HCT116 (cell line): ENCODE measurements around the gene FAM170B. TPM values are rescaled to one million over a fixed set of nuclear protein-coding genes. Genes with fewer than 3 reads are reported as not detected.

ENCODE experiments used
- ATAC-seq: fragments of 200-7000 bp; cut with Tn5 transposase; 2 replicates; pipeline ENCODE4 v1.9.1; 2020; ENCODE audit warnings: mild to moderate bottlenecking, moderate library complexity
- BruUV-seq: library from RNA; stranded (reverse); fragments of 400-500 nt; replicated peaks from 2 replicates; lab custom pipeline; 2021; lab: Mats Ljungman, UMichigan
- CTCF ChIA-PET: fragments of 300-600 bp; sonication (Branson Sonifier 250); formaldehyde crosslinking; loops from one replicate; lab custom pipeline; 2021; ENCODE audit warnings: antibody characterized with exemption; lab: Charles Lee
- POLR2A ChIA-PET: fragments of 300-600, 350-600 bp; sonication (Branson Sonifier 250); formaldehyde crosslinking; loops from one replicate; lab custom pipeline; 2021; ENCODE audit warnings: antibody characterized with exemption; lab: Charles Lee
- RAD21 ChIA-PET, 2 experiments: fragments of 300-600 bp; sonication (Branson Sonifier 250); formaldehyde crosslinking; loops; one replicate each; lab custom pipeline; 2023; ENCODE audit warnings: low total read pairs in 2 of 2; ENCODE audit not compliant: uncharacterized antibody in 2 of 2, unreplicated experiment in 2 of 2, low non-redundant PET in 1 of 2; lab: Charles Lee
- DNase-seq: peaks from one replicate; pipeline ENCODE4 v3.0.0-alpha.2; 2010; ENCODE audit warnings: low read depth, low spot score
- H2AFZ ChIP-seq: fragments of 200-600 bp; shearing (Covaris generic), sonication (generic); 2 replicates; pipeline ENCODE4 v1.6.1; 2017; ENCODE audit warnings: low read depth, mixed run types, mixed read lengths, antibody characterized with exemption, low read length; ENCODE audit not compliant: poor library complexity, severe bottlenecking
- H3K27ac ChIP-seq: 2 replicates; pipeline ENCODE4 v1.5.1; 2012; ENCODE audit warnings: low read depth, low read length
- H3K27me3 ChIP-seq: fragments of 200-600 bp; sonication (generic); 2 replicates; pipeline ENCODE4 v1.6.1; 2016; ENCODE audit warnings: mixed run types, low read length, mixed read lengths; ENCODE audit not compliant: insufficient read depth
- H3K36me3 ChIP-seq, 2 experiments: fragments of 200-500 bp in 1 of 2; fragments of 200-600 bp in 1 of 2; sonication (Bioruptor generic) in 1 of 2; sonication (generic) in 1 of 2; 2 replicates each; pipeline versions ENCODE4 v1.5.1 to v1.6.1; 2014 to 2016; ENCODE audit warnings: low read length in 2 of 2, inconsistent platforms in 1 of 2, mixed read lengths in 1 of 2, mixed run types in 1 of 2; ENCODE audit not compliant: insufficient read depth in 2 of 2, control insufficient read depth in 1 of 2
- H3K4me1 ChIP-seq, 2 experiments: fragments of 200-600 bp in 1 of 2; sonication (generic) in 1 of 2; 2 replicates each; pipeline versions ENCODE4 v1.5.1 to v1.6.1; 2012 to 2017; ENCODE audit warnings: low read length in 2 of 2, inconsistent platforms in 1 of 2, mild to moderate bottlenecking in 1 of 2, mixed read lengths in 1 of 2, mixed run types in 1 of 2, moderate library complexity in 1 of 2; ENCODE audit not compliant: insufficient read depth in 2 of 2, control insufficient read depth in 1 of 2
- H3K4me2 ChIP-seq: fragments of 200-600 bp; sonication (generic); 2 replicates; pipeline ENCODE4 v1.6.1; 2017; ENCODE audit warnings: mixed run types, low read length, mixed read lengths
- H3K4me3 ChIP-seq, 2 experiments: fragments of 200-600 bp in 1 of 2; sonication (generic) in 1 of 2; replicated peaks in 1 of 2; 2 replicates each; pipeline ENCODE4 v1.5.1; 2011 to 2016; ENCODE audit warnings: low read length in 2 of 2, control low read depth in 1 of 2, low read depth in 1 of 2, mild to moderate bottlenecking in 1 of 2, mixed read lengths in 1 of 2, mixed run types in 1 of 2
- H3K79me2 ChIP-seq: fragments of 200-600 bp; sonication (generic); 2 replicates; pipeline ENCODE4 v1.6.1; 2017; ENCODE audit warnings: mild to moderate bottlenecking, mixed run types, low read length, moderate library complexity, mixed read lengths; ENCODE audit not compliant: insufficient read depth
- H3K9ac ChIP-seq: fragments of 200-600 bp; sonication (generic); 2 replicates; pipeline ENCODE4 v1.6.1; 2016; ENCODE audit warnings: low read length, mixed read lengths
- H3K9me2 ChIP-seq: fragments of 200-600 bp; sonication (generic), shearing (Covaris generic); 2 replicates; pipeline ENCODE4 v1.6.1; 2017; ENCODE audit warnings: mixed run types, mild to moderate bottlenecking, moderate library complexity; ENCODE audit not compliant: insufficient read depth
- H3K9me3 ChIP-seq, 2 experiments: fragments of 200-500 bp in 1 of 2; fragments of 200-600 bp in 1 of 2; sonication (Bioruptor generic) in 1 of 2; sonication (generic) in 1 of 2; 2 replicates each; pipeline ENCODE4 v1.6.1; 2014 to 2017; ENCODE audit warnings: low read length in 2 of 2, mixed read lengths in 2 of 2, inconsistent platforms in 1 of 2, low read depth in 1 of 2, mild to moderate bottlenecking in 1 of 2, mixed run types in 1 of 2, moderate library complexity in 1 of 2; ENCODE audit not compliant: control insufficient read depth in 1 of 2, insufficient read depth in 1 of 2
- H4K20me1 ChIP-seq: fragments of 200-600 bp; sonication (generic), shearing (Covaris generic); 2 replicates; pipeline ENCODE4 v1.6.1; 2017; ENCODE audit warnings: mixed run types, mild to moderate bottlenecking, moderate library complexity; ENCODE audit not compliant: insufficient read depth
- CBX3 ChIP-seq: IDR thresholded peaks from 2 replicates; pipeline ENCODE4 v1.6.1; 2012; ENCODE audit warnings: low read depth
- EGR1 ChIP-seq: IDR thresholded peaks from 2 replicates; pipeline ENCODE4 v1.6.1; 2012; ENCODE audit warnings: low read depth
- EZH2 ChIP-seq: fragments of 200-600 bp; sonication (generic); IDR thresholded peaks from 2 replicates; pipeline ENCODE4 v1.6.1; 2017; ENCODE audit warnings: antibody characterized with exemption, mixed run types
- EZH2phosphoT487 ChIP-seq: fragments of 200-600 bp; IDR thresholded peaks from 2 replicates; pipeline ENCODE4 v1.6.1; 2018; ENCODE audit warnings: antibody characterized with exemption, borderline replicate concordance
- FOSL1 ChIP-seq: IDR thresholded peaks from 2 replicates; pipeline ENCODE4 v1.6.1; 2012; ENCODE audit warnings: low read depth
- JUND ChIP-seq: IDR thresholded peaks from 2 replicates; pipeline ENCODE4 v1.6.1; 2012
- POLR2A ChIP-seq: IDR thresholded peaks from 2 replicates; pipeline ENCODE4 v1.7.0; 2011; ENCODE audit warnings: borderline replicate concordance; ENCODE audit not compliant: insufficient read depth, insufficient read length; ENCODE audit errors: extremely low read depth
- POLR2AphosphoS5 ChIP-seq: IDR thresholded peaks from 2 replicates; pipeline ENCODE4 v1.6.1; 2011; ENCODE audit warnings: mild to moderate bottlenecking, low read depth, low read length, moderate library complexity
- SP1 ChIP-seq: IDR thresholded peaks from 2 replicates; pipeline ENCODE4 v1.6.1; 2012; ENCODE audit warnings: low read depth
- ZFX ChIP-seq: fragments of 450-650 bp; IDR thresholded peaks from 2 replicates; pipeline ENCODE4 v1.6.1; 2017
- intact Hi-C: fragments of 100-400 bp; cut with micrococcal nuclease; formaldehyde crosslinking; loops from 2 replicates; pipeline ENCODE4 v1.10.0; 2022
- total RNA-seq: library from RNA; stranded (reverse); gene quantifications from one replicate; pipeline ENCODE4 v1.2.1, GENCODE V29; 2021; ENCODE audit not compliant: unreplicated experiment
- TF ChIP-seq, protein P1 (sequence below): IDR thresholded peaks from 2 replicates; pipeline ENCODE4 v1.6.1; 2012
- TF ChIP-seq, protein P2 (sequence below): IDR thresholded peaks from 2 replicates; pipeline ENCODE4 v1.6.1; 2012
- TF ChIP-seq, protein P3 (sequence below): IDR thresholded peaks from 2 replicates; pipeline ENCODE4 v1.6.1; 2012; ENCODE audit warnings: low read depth
- TF ChIP-seq, protein P4 (sequence below): IDR thresholded peaks from 2 replicates; pipeline ENCODE4 v1.6.1; 2011; ENCODE audit warnings: mild to moderate bottlenecking, low read length, moderate library complexity; ENCODE audit not compliant: insufficient replicate concordance; ENCODE audit errors: extremely low read depth

Gene FAM170B
- total RNA-seq, 1 experiment from 2014 or later: not detected

DNA sequence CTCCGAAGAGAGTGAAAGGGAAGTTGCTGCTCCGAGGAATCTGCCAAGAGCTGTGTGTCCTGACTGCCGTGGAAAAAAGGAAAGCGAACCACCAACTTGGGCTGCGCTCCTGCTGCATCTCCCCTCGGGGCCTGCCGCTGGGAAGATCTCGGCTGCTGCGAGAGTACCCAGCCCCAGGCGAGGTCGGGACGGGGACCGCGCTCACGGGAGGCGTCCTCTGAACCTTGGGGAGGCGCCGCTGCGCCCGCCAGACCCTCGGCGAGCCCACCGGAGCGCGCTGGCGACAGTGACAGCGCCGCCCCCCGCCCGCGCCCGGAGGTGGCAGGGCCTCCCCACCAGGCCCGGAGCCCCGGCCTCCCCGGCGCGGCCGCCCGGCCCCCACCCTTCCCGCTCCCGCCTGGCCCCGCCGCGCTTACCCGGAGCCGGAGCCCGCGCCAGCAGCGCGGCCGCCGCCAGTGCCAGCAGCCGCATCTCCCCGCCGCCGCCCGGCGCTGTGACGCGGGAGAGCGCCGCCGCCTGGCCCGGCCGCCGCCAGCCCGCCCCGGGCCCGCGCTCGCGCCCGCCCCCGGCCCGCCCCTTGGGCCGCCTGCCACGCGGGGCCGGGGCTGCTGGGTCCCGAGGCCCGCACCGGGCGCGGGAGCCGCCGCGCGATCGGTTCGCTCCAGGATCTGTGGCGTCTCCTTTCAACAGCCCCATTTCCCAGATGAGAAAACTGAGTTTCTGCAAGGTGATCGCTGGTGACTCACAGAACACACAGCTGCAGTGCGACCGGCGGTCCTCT, 18.6 kb downstream of the FAM170B start, which contains the start of gene VSTM4:
Gene VSTM4, minus strand, starts transcription at position 508 of the 781 bp plus-strand sequence. Its CDS starts 37 bp downstream, at position 471.
- H3K4me3 ChIP-seq: no peak within 1 kb of the TSS
- H3K36me3 ChIP-seq: no peaks in the 10 kb centered on the region
- H4K20me1 ChIP-seq: no peaks in the 10 kb centered on the region
- DNase-seq: no peak
- ChIA-PET POLR2A (no interaction called here), RAD21 (no interaction called here), CTCF (no interaction called here)
- TF ChIP-seq JUND: no peak
- no peak for TF ChIP-seq SP1
- TF ChIP-seq, protein P1, sequence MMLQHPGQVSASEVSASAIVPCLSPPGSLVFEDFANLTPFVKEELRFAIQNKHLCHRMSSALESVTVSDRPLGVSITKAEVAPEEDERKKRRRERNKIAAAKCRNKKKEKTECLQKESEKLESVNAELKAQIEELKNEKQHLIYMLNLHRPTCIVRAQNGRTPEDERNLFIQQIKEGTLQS: no peak
- TF ChIP-seq EZH2phosphoT487: no peak
- TF ChIP-seq, protein P2, sequence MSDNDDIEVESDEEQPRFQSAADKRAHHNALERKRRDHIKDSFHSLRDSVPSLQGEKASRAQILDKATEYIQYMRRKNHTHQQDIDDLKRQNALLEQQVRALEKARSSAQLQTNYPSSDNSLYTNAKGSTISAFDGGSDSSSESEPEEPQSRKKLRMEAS: no peak
- TF ChIP-seq, protein P3, sequence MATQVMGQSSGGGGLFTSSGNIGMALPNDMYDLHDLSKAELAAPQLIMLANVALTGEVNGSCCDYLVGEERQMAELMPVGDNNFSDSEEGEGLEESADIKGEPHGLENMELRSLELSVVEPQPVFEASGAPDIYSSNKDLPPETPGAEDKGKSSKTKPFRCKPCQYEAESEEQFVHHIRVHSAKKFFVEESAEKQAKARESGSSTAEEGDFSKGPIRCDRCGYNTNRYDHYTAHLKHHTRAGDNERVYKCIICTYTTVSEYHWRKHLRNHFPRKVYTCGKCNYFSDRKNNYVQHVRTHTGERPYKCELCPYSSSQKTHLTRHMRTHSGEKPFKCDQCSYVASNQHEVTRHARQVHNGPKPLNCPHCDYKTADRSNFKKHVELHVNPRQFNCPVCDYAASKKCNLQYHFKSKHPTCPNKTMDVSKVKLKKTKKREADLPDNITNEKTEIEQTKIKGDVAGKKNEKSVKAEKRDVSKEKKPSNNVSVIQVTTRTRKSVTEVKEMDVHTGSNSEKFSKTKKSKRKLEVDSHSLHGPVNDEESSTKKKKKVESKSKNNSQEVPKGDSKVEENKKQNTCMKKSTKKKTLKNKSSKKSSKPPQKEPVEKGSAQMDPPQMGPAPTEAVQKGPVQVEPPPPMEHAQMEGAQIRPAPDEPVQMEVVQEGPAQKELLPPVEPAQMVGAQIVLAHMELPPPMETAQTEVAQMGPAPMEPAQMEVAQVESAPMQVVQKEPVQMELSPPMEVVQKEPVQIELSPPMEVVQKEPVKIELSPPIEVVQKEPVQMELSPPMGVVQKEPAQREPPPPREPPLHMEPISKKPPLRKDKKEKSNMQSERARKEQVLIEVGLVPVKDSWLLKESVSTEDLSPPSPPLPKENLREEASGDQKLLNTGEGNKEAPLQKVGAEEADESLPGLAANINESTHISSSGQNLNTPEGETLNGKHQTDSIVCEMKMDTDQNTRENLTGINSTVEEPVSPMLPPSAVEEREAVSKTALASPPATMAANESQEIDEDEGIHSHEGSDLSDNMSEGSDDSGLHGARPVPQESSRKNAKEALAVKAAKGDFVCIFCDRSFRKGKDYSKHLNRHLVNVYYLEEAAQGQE: no peak
- no peak for TF ChIP-seq EZH2
- no peak for TF ChIP-seq CBX3
- TF ChIP-seq ZFX: no peak
- TF ChIP-seq FOSL1: no peak
- no peak for TF ChIP-seq POLR2A
- TF ChIP-seq EGR1: no peak
- TF ChIP-seq, protein P4, sequence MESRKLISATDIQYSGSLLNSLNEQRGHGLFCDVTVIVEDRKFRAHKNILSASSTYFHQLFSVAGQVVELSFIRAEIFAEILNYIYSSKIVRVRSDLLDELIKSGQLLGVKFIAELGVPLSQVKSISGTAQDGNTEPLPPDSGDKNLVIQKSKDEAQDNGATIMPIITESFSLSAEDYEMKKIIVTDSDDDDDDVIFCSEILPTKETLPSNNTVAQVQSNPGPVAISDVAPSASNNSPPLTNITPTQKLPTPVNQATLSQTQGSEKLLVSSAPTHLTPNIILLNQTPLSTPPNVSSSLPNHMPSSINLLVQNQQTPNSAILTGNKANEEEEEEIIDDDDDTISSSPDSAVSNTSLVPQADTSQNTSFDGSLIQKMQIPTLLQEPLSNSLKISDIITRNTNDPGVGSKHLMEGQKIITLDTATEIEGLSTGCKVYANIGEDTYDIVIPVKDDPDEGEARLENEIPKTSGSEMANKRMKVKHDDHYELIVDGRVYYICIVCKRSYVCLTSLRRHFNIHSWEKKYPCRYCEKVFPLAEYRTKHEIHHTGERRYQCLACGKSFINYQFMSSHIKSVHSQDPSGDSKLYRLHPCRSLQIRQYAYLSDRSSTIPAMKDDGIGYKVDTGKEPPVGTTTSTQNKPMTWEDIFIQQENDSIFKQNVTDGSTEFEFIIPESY: no peak
- no peak for TF ChIP-seq POLR2AphosphoS5
- peaks cover 34% of the 10 kb centered on the region for H3K27me3 ChIP-seq
- intact Hi-C loops: no loop called here
- H3K9me2 ChIP-seq: no peaks in the 10 kb centered on the region
- BruUV-seq: no TSS peak
- no peak for ATAC-seq
- H3K27ac ChIP-seq: no peak within 1 kb of the TSS
- H3K4me2 ChIP-seq: no peak within 1 kb of the TSS
- no peaks in the 10 kb centered on the region for H3K9me3 ChIP-seq
- no peaks in the 10 kb centered on the region for H3K4me1 ChIP-seq
- no peak within 1 kb of the TSS for H3K9ac ChIP-seq
- H2AFZ ChIP-seq: no peak within 1 kb of the TSS
- H3K79me2 ChIP-seq: no peaks in the 10 kb centered on the region
